K562 (cell line): Measurements from ENCODE around the gene SLC25A18. TPM values are rescaled to one million over a fixed set of nuclear protein-coding genes. Genes with fewer than 3 reads are reported as not detected.

ENCODE experiments used
- ATF3 ChIP-seq, 2 experiments: fragments of 450-650 bp in 1 of 2; sonication (generic) in 1 of 2; formaldehyde crosslinking in 1 of 2; IDR thresholded peaks in 1 of 2; conservative IDR thresholded peaks in 1 of 2; 2 replicates each; pipeline versions ENCODE4 v1.6.1 to v1.8.1; 2016 to 2023; ENCODE audit warnings: mild to moderate bottlenecking in 2 of 2, moderate library complexity in 2 of 2, inconsistent platforms in 1 of 2, missing genetic modification reagents in 1 of 2
- DIDO1 ChIP-seq: fragments of 450-650 bp; IDR thresholded peaks from 2 replicates; pipeline ENCODE4 v1.6.1; 2016; ENCODE audit warnings: low read depth, missing biosample characterization, missing genetic modification characterization
- FOXM1 ChIP-seq, 2 experiments: fragments of 450-650 bp in 1 of 2; sonication (generic) in 1 of 2; formaldehyde crosslinking in 1 of 2; IDR thresholded peaks; 2 replicates each; pipeline versions ENCODE4 v1.6.1 to v1.9.0; 2017 to 2022; ENCODE audit warnings: low read depth in 2 of 2, mild to moderate bottlenecking in 2 of 2, missing genetic modification reagents in 1 of 2, moderate library complexity in 1 of 2
- NR0B1 ChIP-seq: fragments of 450-650 bp; IDR thresholded peaks from one replicate; pipeline ENCODE4 v1.6.1; 2018; ENCODE audit warnings: mild to moderate bottlenecking, moderate library complexity; ENCODE audit not compliant: partially characterized antibody
- PTRF ChIP-seq: fragments of 450-650 bp; IDR thresholded peaks from 2 replicates; pipeline ENCODE4 v1.6.1; 2016; ENCODE audit warnings: mild to moderate bottlenecking, missing genetic modification characterization, missing compliant biosample characterization
- RBM39 ChIP-seq: fragments of 200-400 bp; formaldehyde crosslinking; optimal IDR thresholded peaks from 2 replicates; pipeline ENCODE3; 2018; ENCODE audit warnings: low read depth, low read length
- RFX7 ChIP-seq: fragments of 250-450 bp; sonication (Bioruptor Pico); IDR thresholded peaks from 2 replicates; pipeline ENCODE4 v1.5.1; 2021; ENCODE audit warnings: mild to moderate bottlenecking
- SIRT6 ChIP-seq: IDR thresholded peaks from one replicate; pipeline ENCODE4 v1.6.1; 2012; ENCODE audit warnings: low read depth, mild to moderate bottlenecking, control low read depth, inconsistent platforms, low read length, moderate library complexity
- SMARCA5 ChIP-seq: fragments of 450-650 bp; IDR thresholded peaks from 2 replicates; pipeline ENCODE4 v1.6.1; 2016
- STAT5A ChIP-seq: IDR thresholded peaks from 2 replicates; pipeline ENCODE4 v1.6.1; 2012; ENCODE audit warnings: low read length, inconsistent platforms, borderline replicate concordance
- ZHX1 ChIP-seq: fragments of 150-350 bp; conservative IDR thresholded peaks from 2 replicates; pipeline ENCODE4 v1.6.1; 2014; ENCODE audit warnings: low read length
- ZNF197 ChIP-seq: fragments of 200-800 bp; sonication (Bioruptor generic); IDR thresholded peaks from 2 replicates; pipeline ENCODE4 v1.6.1; 2016; ENCODE audit warnings: low read depth, missing genetic modification characterization, missing compliant biosample characterization
- ZNF282 ChIP-seq: sonication (generic); formaldehyde crosslinking; IDR thresholded peaks from 2 replicates; pipeline ENCODE4 v1.8.1; 2023; ENCODE audit warnings: missing genetic modification reagents
- polyA plus RNA-seq, 8 experiments: library from polyadenylated mRNA; depleted of rRNA in 4 of 8; stranded (reverse) in 5 of 8; unstranded in 3 of 8; fragments of >200 nt; fragmentation: Nextera tagmentation in 2 of 8; fragmentation: Illumina TruSeq in 1 of 8; extraction: Ambion mirVana in 2 of 8; extraction: Trizol in 1 of 8; gene quantifications; 2 replicates each; pipeline versions ENCODE4 v1.2.1 to v1.2.3, GENCODE V29; 2011 to 2014; ENCODE audit warnings: inconsistent platforms in 1 of 8, missing spikeins in 1 of 8
- total RNA-seq, 7 experiments: library from RNA; depleted of rRNA in 6 of 7; stranded (reverse); fragments of >200 nt in 6 of 7; fragmentation: Illumina TruSeq in 2 of 7; extraction: Trizol in 2 of 7; gene quantifications; 2 replicates each; pipeline versions ENCODE4 v1.2.1 to v1.2.3, GENCODE V29; 2011 to 2021; ENCODE audit warnings: low replicate concordance in 1 of 7
- TF ChIP-seq, protein P1 (sequence below): fragments of 200-800 bp; sonication (Bioruptor generic); IDR thresholded peaks from 2 replicates; pipeline ENCODE4 v1.6.1; 2017; ENCODE audit warnings: missing genetic modification characterization, missing compliant biosample characterization
- TF ChIP-seq, protein P2 (sequence below): fragments of 450-650 bp; IDR thresholded peaks from 2 replicates; pipeline ENCODE4 v1.6.1; 2016; ENCODE audit warnings: missing biosample characterization, missing genetic modification characterization

SLC25A18 gene
- total and polyA plus RNA-seq, 9 of the 15 experiments (the other 6 are each of a cell fraction or from before 2014, with no cell fraction given): 0.04 TPM; not detected in 8

- peak; percentile 62; the same call in 1 of the 2 replicates for TF ChIP-seq ATF3 (IDR thresholded peaks at IDR 0.05)
- no peak for TF ChIP-seq ATF3 (CRISPR knock-in tag; conservative IDR thresholded peaks at IDR 0.05)
- TF ChIP-seq RBM39: no peak
- no peak for TF ChIP-seq PTRF (tag)
- no peak for TF ChIP-seq ZHX1
- TF ChIP-seq DIDO1 (tag): no peak
- TF ChIP-seq, protein P1, sequence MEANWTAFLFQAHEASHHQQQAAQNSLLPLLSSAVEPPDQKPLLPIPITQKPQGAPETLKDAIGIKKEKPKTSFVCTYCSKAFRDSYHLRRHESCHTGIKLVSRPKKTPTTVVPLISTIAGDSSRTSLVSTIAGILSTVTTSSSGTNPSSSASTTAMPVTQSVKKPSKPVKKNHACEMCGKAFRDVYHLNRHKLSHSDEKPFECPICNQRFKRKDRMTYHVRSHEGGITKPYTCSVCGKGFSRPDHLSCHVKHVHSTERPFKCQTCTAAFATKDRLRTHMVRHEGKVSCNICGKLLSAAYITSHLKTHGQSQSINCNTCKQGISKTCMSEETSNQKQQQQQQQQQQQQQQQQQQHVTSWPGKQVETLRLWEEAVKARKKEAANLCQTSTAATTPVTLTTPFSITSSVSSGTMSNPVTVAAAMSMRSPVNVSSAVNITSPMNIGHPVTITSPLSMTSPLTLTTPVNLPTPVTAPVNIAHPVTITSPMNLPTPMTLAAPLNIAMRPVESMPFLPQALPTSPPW (CRISPR knock-in tag): no peak
- no peak for TF ChIP-seq SMARCA5
- no peak for TF ChIP-seq SIRT6
- TF ChIP-seq STAT5A: no peak
- peak; percentile 15; the same call in 1 of the 2 replicates for TF ChIP-seq FOXM1 (IDR thresholded peaks at IDR 0.05; ENCODE audit: low read depth)
- no peak for TF ChIP-seq FOXM1 (CRISPR knock-in tag; IDR thresholded peaks at IDR 0.05; ENCODE audit: low read depth)
- TF ChIP-seq, protein P2, sequence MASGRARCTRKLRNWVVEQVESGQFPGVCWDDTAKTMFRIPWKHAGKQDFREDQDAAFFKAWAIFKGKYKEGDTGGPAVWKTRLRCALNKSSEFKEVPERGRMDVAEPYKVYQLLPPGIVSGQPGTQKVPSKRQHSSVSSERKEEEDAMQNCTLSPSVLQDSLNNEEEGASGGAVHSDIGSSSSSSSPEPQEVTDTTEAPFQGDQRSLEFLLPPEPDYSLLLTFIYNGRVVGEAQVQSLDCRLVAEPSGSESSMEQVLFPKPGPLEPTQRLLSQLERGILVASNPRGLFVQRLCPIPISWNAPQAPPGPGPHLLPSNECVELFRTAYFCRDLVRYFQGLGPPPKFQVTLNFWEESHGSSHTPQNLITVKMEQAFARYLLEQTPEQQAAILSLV (tag): no peak
- no peak for TF ChIP-seq NR0B1
- no peak for TF ChIP-seq RFX7 (CRISPR knock-in tag)
- TF ChIP-seq ZNF197: no peak
- TF ChIP-seq ZNF282 (CRISPR knock-in tag): no peak
Measured at GRCh38 chr22:17633217-17633997, 70.1 kb downstream of the SLC25A18 start (continued).
